Skeletal muscle satellite cell (primary cell): ENCODE measurements around the gene EVX1.

Source experiments
- H3K27me3 ChIP-seq: 2 replicates; pipeline ENCODE4 v1.7.0; 2013; ENCODE audit warnings: low read length; ENCODE audit not compliant: control insufficient read depth, insufficient read depth
- H3K36me3 ChIP-seq: 2 replicates; pipeline ENCODE4 v1.7.0; 2013; ENCODE audit warnings: mild to moderate bottlenecking, control low read depth, low read length; ENCODE audit not compliant: insufficient read depth
- H3K4me1 ChIP-seq: 2 replicates; pipeline ENCODE4 v1.7.0; 2013; ENCODE audit warnings: low read length; ENCODE audit not compliant: control insufficient read depth, insufficient read depth
- H3K4me2 ChIP-seq: 2 replicates; pipeline ENCODE4 v1.7.0; 2013; ENCODE audit warnings: mild to moderate bottlenecking, low read length
- H3K4me3 ChIP-seq: 2 replicates; pipeline ENCODE4 v1.7.0; 2013; ENCODE audit warnings: low read length
- H3K9ac ChIP-seq: 2 replicates; pipeline ENCODE4 v1.7.0; 2013; ENCODE audit warnings: mild to moderate bottlenecking, low read depth, low read length, moderate library complexity
- H3K9me3 ChIP-seq: replicated peaks from 2 replicates; pipeline ENCODE4 v1.7.0; 2013; ENCODE audit warnings: mild to moderate bottlenecking, control low read depth, low read length

Gene EVX1

DNA sequence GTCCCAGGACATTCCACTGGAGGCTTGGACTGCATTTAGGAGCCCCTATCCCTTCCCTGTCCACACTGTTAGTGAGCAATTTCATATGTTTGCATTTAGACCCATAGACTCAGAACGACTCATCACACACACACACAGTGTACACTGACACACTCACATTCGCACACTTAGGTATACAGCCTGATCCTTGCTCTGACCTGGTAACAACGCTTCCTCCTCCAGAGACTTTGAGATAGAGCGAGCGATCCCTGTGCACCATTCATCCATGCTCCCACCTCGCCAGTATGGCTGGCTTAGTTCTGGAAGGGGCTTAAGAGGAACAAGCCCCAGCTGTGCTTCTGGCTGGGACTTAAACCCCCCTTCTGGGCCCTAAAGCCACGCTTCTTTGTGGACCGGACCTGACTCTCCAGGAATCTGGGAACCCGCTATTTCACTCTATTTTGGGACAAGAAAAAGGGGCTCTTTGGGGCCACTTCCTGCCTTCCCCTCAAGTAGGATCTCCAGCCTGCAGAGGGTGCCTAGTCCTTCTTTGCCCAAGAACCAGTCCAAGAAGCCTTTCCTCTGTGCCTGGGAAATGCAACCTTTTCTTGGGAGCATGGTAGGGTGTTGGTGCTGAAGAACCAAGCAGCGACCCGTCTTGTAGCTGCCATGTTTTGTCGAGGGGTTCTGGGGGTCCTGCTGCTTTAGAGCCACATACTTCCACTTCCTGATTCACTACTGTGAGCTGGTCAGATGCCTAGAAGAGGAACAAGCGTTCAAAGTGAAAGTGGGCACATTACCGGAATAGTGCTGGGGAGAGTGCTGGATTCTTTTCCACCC lies 41.6 kb upstream of the EVX1 start:
- no peak overlapping the region for H3K9ac ChIP-seq

DNA sequence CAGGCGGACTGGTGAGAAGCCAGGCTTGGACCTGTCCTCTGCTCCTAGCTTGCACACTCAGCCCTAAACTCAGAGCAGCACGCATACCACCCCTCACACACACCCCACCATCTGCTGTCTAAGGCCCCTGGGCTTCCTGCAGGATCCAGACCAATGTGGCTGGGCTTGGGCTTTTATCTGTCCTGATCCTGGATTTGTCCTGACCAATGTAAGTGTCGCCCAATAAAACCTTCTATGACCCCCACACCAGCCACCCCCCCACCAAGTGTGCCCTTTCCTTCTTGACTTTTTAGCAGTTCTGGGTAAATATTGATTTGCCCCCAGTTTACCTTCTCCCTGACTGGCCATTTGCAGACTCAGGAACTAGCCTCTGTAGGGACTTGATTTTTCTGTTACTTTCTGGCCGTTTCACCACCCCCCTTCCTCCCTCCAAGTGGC lies 41.0 kb upstream of the EVX1 start:
- peaks cover 12% of the 10 kb centered on the region for H3K4me1 ChIP-seq
- H3K4me3 ChIP-seq, result no peak overlapping the region
- H3K36me3 ChIP-seq, result no peaks in the 10 kb centered on the region
- H3K9ac ChIP-seq, result no peak overlapping the region
- peaks cover 46% of the 10 kb centered on the region for H3K27me3 ChIP-seq
- peak overlapping the region; percentile 89 for H3K4me2 ChIP-seq
- no peaks in the 10 kb centered on the region for H3K9me3 ChIP-seq

More for the DNA sequence above, 41.6 kb upstream of the EVX1 start:
- peaks cover 12% of the 10 kb centered on the region for H3K4me1 ChIP-seq
- peaks cover 46% of the 10 kb centered on the region for H3K27me3 ChIP-seq
- H3K36me3 ChIP-seq, result no peaks in the 10 kb centered on the region
- no peaks in the 10 kb centered on the region for H3K9me3 ChIP-seq
- peak overlapping the region; percentile 89 for H3K4me2 ChIP-seq
- peak overlapping the region; percentile 77 for H3K4me3 ChIP-seq

DNA sequence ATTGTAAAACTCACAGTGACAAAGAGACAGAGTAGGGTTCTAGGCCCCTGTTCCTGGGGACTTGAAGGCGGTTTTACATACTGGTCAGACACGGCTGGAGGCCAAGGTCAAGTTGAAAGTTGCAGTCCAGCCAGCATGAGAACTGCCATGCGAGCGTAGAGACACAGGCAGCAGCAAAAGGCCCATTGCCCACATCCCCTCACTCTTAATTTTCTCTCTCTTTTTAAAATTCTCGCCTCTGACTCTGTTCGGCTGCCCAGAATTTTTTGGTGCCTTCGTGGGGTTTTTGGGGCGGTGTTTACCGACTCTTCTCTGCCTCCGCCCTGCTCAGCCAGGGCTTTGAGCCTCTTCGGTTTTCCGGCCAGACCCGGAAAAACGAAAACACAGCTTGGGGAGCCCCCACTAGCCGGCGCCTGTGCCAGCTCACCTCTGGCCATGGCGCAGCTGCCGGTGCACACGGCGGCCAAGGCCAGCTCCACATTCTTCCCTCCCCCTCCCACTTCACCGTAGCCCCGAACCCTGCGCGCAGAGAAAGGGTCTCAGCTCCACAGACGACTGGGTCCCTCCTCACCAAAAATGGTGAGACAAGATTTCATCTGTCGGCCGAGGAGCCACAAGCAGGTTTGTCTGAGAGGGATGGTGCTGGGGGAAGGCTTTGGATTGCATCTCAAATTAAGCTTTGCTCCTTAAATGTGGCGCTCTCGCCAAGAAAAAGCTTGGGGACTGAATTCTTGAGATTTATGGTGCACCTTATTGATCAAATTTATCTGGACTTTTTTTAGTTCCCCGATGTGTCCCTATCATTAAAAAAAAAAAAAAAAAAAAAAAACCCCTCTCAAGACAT lies 40.4 kb upstream of the EVX1 start:
- no peaks in the 10 kb centered on the region for H3K36me3 ChIP-seq
- H3K9me3 ChIP-seq, result no peaks in the 10 kb centered on the region
- H3K9ac ChIP-seq, result no peak overlapping the region
- H3K27me3 ChIP-seq, result peaks cover 50% of the 10 kb centered on the region
- H3K4me3 ChIP-seq, result no peak overlapping the region
- peaks cover 12% of the 10 kb centered on the region for H3K4me1 ChIP-seq
- H3K4me2 ChIP-seq, result no peak overlapping the region

DNA sequence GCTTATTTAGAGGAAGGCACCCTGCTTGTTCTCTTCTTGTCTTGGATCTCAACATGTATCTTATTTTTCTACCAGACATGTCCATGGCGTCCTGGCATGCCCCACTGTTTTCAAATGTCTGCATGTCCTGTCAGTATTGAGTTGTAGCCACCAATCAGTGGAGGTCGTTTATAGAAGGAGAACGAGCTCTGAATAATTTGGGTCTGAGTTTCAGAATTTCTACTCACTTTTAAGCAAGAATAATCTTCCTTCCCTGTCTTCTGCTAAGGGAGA lies 39.8 kb upstream of the EVX1 start:
- no peaks in the 10 kb centered on the region for H3K36me3 ChIP-seq
- no peaks in the 10 kb centered on the region for H3K9me3 ChIP-seq
- no peak overlapping the region for H3K4me2 ChIP-seq
- peaks cover 48% of the 10 kb centered on the region for H3K27me3 ChIP-seq
- H3K4me3 ChIP-seq, result no peak overlapping the region
- H3K4me1 ChIP-seq, result peaks cover 12% of the 10 kb centered on the region
- H3K9ac ChIP-seq, result no peak overlapping the region

- Histone ChIP-seq H3K4me1 (peaks cover 12% of the 10 kb centered on the region), H3K27me3 (peaks cover 43% of the 10 kb centered on the region)
Observed at GRCh38 chr7:27203365-27203953, 39.1 kb upstream of the EVX1 start.

DNA sequence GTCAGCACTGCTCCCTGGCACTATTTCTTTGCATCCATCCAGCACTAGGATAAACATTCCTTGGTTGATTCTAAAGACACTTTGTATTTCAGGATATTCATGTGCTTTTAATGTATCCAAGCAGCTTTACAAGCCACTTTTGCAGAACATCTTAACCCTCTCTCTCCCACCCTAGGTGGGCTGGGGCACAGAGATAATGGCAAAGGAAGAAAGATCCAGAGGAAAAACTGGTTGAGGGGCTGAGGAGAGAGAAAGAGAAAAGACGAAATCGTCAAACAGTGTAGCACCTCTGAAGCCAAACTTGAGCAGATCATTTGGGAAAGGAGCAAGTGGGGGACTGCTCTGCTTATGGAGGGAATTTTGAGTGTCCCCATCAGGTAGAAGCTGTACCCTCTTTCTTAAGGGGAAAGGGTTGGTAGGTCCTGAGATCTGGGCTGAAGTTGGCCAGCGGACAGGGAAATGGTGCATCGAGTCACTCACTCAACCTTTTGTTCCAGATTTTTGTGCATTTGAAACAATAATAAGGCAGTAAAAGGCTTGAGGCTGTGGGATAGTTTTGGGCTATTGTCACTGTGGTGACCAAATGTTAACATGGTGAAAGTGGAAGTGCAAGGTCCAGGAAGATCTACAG lies 38.5 kb upstream of the EVX1 start:
- Histone ChIP-seq H3K4me1 (peaks cover 12% of the 10 kb centered on the region), H3K9ac (no peak overlapping the region), H3K4me3 (no peak overlapping the region), H3K9me3 (no peaks in the 10 kb centered on the region), H3K4me2 (no peak overlapping the region), H3K36me3 (no peaks in the 10 kb centered on the region), H3K27me3 (peaks cover 43% of the 10 kb centered on the region)

More at GRCh38 chr7:27203365-27203953, 39.1 kb upstream of the EVX1 start:
- H3K9me3 ChIP-seq, result no peaks in the 10 kb centered on the region
- no peak overlapping the region for H3K4me3 ChIP-seq
- H3K4me2 ChIP-seq, result no peak overlapping the region
- H3K9ac ChIP-seq, result no peak overlapping the region
- H3K36me3 ChIP-seq, result no peaks in the 10 kb centered on the region

DNA sequence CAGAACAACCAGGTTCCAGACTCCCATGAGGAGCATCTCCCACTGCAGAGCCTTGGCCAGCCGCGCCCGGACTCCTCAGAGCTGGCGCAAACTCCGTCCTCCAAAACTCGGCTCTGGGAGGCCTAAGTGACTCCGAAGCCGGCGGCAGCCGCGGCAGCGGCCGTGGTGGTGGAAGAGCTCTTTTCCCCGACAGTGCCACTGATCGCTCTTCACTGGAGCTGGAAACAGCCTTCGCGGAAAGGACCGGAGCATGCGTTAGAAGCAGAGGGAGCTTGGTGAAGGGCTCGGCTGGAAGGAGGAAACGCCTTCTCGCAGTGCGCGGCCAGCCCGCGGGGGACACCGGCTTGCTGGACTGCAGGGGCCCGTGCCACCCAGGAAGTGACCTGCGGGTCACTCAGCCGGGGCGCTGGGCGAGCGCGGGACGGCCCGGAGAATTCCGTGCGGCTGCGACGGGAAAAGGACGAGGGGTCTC lies 37.7 kb upstream of the EVX1 start:
- no peak overlapping the region for H3K9ac ChIP-seq
- peaks cover 12% of the 10 kb centered on the region for H3K4me1 ChIP-seq
- no peaks in the 10 kb centered on the region for H3K36me3 ChIP-seq
- peak overlapping the region; percentile 75 for H3K4me2 ChIP-seq
- peaks cover 43% of the 10 kb centered on the region for H3K27me3 ChIP-seq
- H3K9me3 ChIP-seq, result no peaks in the 10 kb centered on the region
- H3K4me3 ChIP-seq, result peak overlapping the region; percentile 56

DNA sequence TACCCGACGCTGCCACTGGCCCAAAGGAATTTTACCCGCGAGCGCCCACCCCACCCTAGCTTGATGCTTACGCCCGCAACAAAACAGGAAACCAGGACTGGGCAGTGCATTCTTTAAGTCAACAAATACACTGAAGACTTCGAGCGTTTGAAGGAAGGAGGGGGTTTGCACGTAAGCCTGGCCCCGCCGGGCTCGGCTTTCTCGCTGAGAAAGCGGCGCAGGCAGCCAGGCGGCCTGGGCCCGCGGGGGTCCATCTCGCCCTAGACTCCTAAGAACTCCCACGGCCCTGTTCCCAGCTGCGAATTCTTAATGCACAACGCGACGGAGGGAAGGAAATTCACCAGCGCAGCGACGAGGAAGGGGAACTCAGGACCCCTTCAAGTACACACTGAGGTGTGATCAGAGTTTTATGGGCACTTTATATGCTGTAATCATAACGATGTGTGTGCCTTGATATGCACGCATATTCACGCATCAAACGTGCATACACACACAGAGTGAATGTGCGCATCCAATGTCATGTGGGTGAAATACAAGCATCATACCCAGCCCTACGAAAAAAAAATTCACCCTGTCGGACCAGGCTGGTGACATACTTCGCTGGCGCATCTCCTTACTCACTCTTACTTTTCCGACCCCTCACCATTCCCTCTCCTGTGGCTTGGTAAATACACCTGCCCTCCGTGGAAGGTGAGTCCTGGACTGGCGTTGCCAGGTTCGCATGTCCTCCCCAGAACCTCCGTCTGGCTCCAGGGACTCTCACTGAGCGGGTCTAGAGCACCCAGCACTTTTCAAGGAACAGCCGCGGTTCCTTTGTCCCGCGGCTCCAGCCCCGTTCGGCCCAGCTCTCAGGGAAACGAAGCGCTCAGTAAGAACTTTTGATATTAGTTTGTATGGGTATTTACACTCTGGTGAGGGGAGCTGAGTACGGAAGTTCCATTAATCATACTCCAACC lies 37.0 kb upstream of the EVX1 start:
- H3K36me3 ChIP-seq, result no peaks in the 10 kb centered on the region
- peaks cover 8% of the 10 kb centered on the region for H3K4me1 ChIP-seq
- H3K4me2 ChIP-seq, result peak overlapping the region; percentile 75
- H3K9ac ChIP-seq, result no peak overlapping the region
- peak overlapping the region; percentile 56 for H3K4me3 ChIP-seq
- H3K27me3 ChIP-seq, result peaks cover 43% of the 10 kb centered on the region
- H3K9me3 ChIP-seq, result no peaks in the 10 kb centered on the region

DNA sequence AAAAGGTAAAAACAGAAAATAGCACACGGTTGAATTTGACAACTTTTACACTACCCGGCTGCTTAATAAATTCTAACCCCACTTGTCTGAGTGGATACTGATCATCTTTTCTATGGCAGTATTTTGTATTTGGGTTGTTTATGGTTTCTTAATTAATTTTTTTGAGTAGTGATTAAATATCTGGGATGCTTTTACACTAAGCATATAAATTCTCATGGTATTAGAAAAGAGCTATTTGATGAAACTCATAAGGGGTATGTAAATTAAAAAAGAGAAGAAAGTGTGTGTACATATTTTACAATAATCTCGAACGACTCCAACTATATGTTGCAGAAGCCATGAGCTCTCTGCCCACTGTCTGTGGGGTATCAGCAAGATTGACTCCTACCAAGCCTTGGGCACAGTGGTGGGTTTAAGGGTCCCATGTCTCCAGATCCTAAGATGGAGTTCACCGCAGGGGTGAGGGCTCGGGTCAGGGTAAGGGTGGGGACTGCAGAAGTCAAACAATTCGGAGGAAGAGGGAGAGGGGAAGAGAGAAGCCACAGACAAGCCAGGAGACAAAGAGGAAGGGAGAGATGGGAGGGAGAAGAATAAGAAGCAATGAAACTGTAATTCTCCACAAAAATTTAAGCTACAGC lies 35.1 kb upstream of the EVX1 start:
- H3K4me3 ChIP-seq, result no peak overlapping the region
- H3K36me3 ChIP-seq, result no peaks in the 10 kb centered on the region
- H3K4me2 ChIP-seq, result no peak overlapping the region
- no peak overlapping the region for H3K9ac ChIP-seq
- no peaks in the 10 kb centered on the region for H3K9me3 ChIP-seq
- peaks cover 49% of the 10 kb centered on the region for H3K27me3 ChIP-seq
- no peaks in the 10 kb centered on the region for H3K4me1 ChIP-seq

- Histone ChIP-seq H3K27me3 (peaks cover 38% of the 10 kb centered on the region), H3K4me3 (no peak overlapping the region), H3K4me1 (no peaks in the 10 kb centered on the region), H3K9ac (no peak overlapping the region), H3K9me3 (no peaks in the 10 kb centered on the region), H3K36me3 (no peaks in the 10 kb centered on the region), H3K4me2 (no peak overlapping the region)
Observed at GRCh38 chr7:27208998-27209397, 33.6 kb upstream of the EVX1 start.
